HG03439 (cell line): ENCODE data around the gene MIOS.

Experiments used
- ATAC-seq: cut with Tn5 transposase; IDR thresholded peaks from one replicate; pipeline ENCODE4 v1.9.1; 2021; ENCODE audit warnings: mild to moderate bottlenecking, moderate library complexity; ENCODE audit not compliant: unreplicated experiment

MIOS gene

GRCh38 chr7:7566651-7567611, at the start of gene MIOS:
Gene MIOS, plus strand, starts transcription at chr7:7566884. Its CDS starts 5,592 bp downstream, at chr7:7572476.
- peak; percentile 74 for ATAC-seq

DNA sequence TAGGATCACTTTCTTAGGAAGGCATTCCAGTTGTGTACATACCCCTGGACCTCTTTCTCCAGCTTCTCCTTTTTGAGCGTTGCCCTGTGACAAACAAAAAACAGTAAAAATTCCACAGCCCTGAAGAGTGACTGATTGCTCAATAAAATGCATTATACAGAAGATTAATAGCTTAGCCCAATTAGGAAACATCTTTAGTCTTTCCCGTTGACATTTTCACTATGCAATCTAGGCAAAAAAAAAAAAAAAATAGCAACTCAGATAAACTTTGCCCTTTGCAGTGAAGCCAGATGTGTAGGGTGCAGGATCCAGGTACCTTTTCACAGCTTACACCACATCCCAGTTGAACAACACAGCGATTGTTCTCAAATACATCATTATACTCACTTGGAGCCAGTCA, 48.9 kb upstream of the MIOS start:
- no peak for ATAC-seq

DNA sequence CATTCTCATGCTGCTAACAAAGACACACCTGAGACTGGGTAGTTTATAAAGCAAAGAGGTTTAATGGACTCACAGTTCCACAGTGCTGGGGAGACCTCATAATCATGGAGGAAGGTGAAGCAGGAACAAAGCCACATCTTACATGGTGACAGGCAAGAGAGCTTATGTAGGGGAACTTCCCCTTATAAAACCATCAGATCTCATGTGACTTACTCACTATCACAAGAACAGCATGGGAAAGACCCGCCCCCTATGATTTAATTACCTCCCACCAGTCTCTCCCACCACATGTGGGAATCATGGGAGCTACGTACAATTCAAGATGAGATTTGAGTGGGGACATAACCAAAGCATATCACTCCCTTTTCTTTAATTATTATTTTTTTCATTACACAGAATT, 47.6 kb upstream of the MIOS start:
- no peak for ATAC-seq

DNA sequence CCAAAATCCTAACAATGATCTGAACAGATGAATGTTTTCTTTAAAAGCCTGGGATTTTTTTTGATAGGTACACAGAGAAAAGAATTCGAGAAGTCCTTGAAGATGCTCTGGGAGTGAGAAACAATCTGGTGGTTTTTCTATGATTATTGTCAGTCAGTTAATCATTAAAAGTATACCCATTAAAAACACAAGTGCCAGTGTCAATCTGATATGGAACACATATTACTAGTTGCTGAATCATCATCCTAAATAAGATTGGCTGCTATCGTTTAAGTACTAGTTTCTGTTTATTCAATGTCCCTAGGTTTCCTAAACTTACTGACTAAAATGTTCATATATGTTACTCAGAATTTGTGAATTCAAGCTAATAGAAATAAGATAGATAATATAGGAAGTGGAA, 47.2 kb upstream of the MIOS start:
- ATAC-seq = no peak

DNA sequence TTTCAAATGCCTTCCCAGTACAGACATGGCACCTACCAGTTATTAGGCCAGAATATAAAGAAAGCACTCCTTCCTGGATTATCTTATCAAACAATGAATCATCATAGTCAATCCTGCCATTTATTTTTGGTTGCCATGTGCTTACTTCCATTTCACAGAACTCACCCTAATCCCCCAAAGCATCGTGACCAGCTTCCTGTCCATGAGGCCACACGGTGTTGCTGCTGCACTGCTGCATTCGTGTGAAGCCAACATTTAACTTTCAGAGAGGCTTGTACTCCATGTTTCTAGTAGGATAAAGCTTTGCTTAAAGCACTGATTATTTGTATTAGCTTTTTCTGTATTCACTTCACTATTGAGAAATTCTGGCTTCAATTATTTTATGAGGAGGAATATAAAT, 45.4 kb upstream of the MIOS start:
- ATAC-seq = no peak

GRCh38 chr7:7522421-7522820, 44.3 kb upstream of the MIOS start:
- no peak for ATAC-seq

DNA sequence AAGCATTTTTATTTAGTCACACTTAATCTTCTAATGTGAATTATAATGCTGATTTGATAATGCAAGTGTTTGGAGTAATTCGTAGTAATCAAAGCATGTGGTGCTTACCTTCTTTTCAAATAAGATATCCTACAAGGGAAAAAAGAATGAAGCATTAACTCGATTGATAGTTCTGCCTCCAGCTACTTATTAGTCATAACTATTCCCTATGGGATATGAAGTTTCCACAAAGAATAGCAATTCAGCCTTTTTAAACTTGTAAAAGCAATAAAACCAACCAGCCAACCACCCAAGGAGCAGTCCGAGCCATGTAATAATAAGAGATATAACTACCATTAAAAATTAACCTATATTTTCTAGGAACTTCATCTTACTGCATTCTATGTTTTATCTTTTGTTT, 42.6 kb upstream of the MIOS start:
- ATAC-seq = no peak

GRCh38 chr7:7526006-7526405, 40.7 kb upstream of the MIOS start:
- ATAC-seq = no peak

GRCh38 chr7:7527047-7527446, 39.6 kb upstream of the MIOS start:
- no peak for ATAC-seq

GRCh38 chr7:7529328-7529727, 37.4 kb upstream of the MIOS start:
- ATAC-seq = no peak

- ATAC-seq = no peak
Observed at GRCh38 chr7:7533831-7534430, 32.8 kb upstream of the MIOS start.

- no peak for ATAC-seq
Observed at GRCh38 chr7:7535691-7536090, 31.0 kb upstream of the MIOS start, which contains the start of gene COL28A1. Gene COL28A1, minus strand, starts transcription at chr7:7535873. Its CDS starts 2,998 bp downstream, at chr7:7532875.

GRCh38 chr7:7536396-7537019, 30.2 kb upstream of the MIOS start:
- ATAC-seq = no peak

- ATAC-seq = no peak
Observed at GRCh38 chr7:7537711-7538110, 29.0 kb upstream of the MIOS start.

GRCh38 chr7:7539152-7539551, 27.5 kb upstream of the MIOS start:
- no peak for ATAC-seq

- ATAC-seq = no peak
Observed at GRCh38 chr7:7539711-7540110, 27.0 kb upstream of the MIOS start.

- no peak for ATAC-seq
Observed at GRCh38 chr7:7542251-7542835, 24.3 kb upstream of the MIOS start.

DNA sequence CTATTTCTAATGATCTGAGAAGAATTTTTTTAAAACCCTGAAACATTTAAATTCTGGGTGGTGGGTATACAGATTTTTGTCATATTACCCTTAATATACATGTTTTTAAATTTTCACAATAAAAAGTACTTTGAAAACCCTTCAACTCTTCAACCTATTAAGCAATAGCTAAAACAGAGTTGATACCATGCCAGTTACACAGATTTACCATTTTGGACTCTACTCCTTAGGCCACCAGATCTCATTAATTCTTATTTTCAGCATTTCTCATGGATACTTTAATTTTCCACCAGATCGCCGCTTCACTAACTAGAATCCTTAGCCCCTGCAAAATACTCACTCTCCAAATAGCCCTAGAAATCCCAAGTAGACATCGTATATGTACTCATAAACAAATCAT, 18.3 kb upstream of the MIOS start:
- no peak for ATAC-seq

- no peak for ATAC-seq
Observed at GRCh38 chr7:7550663-7551062, 16.0 kb upstream of the MIOS start.

- ATAC-seq = no peak
Observed at GRCh38 chr7:7552199-7552598, 14.5 kb upstream of the MIOS start.

- ATAC-seq = no peak
Observed at GRCh38 chr7:7553386-7553785, 13.3 kb upstream of the MIOS start.
